CD4-positive, alpha-beta T cell treated with Interferon alpha-2 for 1 hour (primary cell): Measurements from ENCODE around the gene UBE2B.

ENCODE experiments used
- DNase-seq, 2 donors: peaks; one replicate each; pipeline ENCODE4 v3.0.0-alpha.2; 2020 to 2022

Gene UBE2B

DNA sequence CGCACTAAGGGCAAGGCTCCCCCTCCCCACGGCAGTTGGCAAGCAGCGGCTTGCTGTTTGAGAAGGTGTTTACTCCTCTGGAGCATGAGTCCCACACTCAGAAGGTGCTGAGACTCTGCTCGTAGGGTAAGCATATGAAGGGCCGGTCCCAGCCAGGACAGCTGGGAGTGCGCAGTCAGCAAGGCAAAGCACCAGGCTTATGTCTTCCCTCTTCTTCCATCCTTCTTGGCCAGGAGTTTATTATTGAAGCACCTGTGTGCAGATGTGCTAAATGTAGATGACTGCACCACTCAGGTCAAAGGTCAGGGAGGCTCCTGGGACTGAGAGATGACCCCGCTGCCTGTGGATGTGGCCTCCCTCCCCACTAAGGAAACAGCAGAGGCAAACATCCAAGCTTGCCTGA, 67.4 kb downstream of the UBE2B start:
- DNase-seq: no peak

DNA sequence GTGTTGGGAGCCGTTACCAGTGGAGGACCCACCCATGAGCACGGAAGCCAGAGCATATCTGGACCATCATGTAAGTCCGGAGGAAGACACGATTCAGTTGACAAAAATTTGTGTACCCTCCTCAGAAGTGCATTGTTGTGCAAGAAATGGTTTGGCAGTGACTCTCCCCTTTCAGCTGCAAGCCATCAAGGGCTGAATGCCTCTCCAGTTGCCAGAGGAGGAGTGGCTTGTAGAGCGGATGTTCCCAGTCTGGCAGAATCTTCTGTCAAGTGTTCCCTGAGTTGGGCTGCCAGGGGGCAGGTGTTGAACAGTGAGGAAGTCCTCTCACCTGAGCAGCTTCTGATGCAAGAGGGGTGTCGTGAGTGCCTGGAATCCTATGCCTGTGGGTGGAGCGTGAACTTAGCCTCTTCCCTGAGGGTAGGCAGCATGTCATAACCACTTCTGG, 67.9 kb downstream of the UBE2B start:
- DNase-seq: no peak

DNA sequence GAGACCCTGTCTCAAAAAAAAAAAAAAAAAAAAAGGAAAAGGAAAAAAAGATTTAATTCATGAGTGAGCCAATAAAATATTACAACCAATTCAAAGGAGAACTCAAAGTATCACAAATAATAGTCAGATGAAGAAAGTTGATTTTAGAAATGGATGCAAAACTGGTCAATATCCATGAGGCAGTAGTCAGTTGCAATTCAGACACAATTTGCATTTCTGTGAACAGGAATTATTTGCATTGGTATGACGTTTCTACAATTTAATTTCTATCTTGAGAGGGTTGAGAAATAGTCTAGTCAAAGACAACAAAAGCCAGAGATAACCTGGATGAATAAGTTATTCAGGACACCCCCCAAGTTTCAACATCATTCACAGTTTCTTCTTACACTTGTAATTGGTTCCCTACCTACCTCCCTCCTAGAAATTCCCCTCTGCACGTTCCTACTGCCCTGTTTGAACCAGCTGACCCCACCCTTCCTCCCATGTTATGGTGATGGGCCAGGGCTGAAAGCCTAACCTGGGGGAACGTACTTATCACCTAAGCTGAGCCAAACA, 68.9 kb downstream of the UBE2B start:
- DNase-seq: no peak
